SK-N-SH (cell line): ENCODE measurements around the gene SND1. TPM values are rescaled to one million over a fixed set of nuclear protein-coding genes. Genes with fewer than 3 reads are reported as not detected.

Experiments used
- CTCF ChIA-PET: fragments of 300-600, 350-600 bp; formaldehyde crosslinking; extraction: SDS; loops from one replicate; lab custom pipeline; 2021; lab: Yijun Ruan, JAX
- POLR2A ChIA-PET: fragments of 350-600 bp; sonication (Branson Sonifier 250); formaldehyde crosslinking; extraction: SDS; loops from one replicate; lab custom pipeline; 2020; ENCODE audit warnings: antibody characterized with exemption, inconsistent platforms; lab: Yijun Ruan, JAX
- DNase-seq: peaks from one replicate; pipeline ENCODE4 v3.0.0; 2012
- H2AFZ ChIP-seq: fragments of 200-600 bp; sonication (generic); 2 replicates; pipeline ENCODE4 v1.8.1; 2016; ENCODE audit warnings: antibody characterized with exemption, mild to moderate bottlenecking, low read depth
- H3F3A ChIP-seq: fragments of 200-600 bp; sonication (generic); replicated peaks from 2 replicates; pipeline ENCODE3; 2016; ENCODE audit warnings: antibody characterized with exemption, mild to moderate bottlenecking; ENCODE audit not compliant: insufficient read depth
- H3K27ac ChIP-seq, 2 experiments: fragments of 200-500 bp in 1 of 2; fragments of 200-600 bp in 1 of 2; sonication (Bioruptor generic) in 1 of 2; sonication (generic), shearing (Covaris generic) in 1 of 2; 2 replicates each; pipeline versions ENCODE4 v1.5.1 to v1.6.1; 2014 to 2016; ENCODE audit warnings: low read depth in 2 of 2, inconsistent platforms in 1 of 2, low read length in 1 of 2, mild to moderate bottlenecking in 1 of 2, mixed read lengths in 1 of 2
- H3K27me3 ChIP-seq: fragments of 200-600 bp; sonication (generic), shearing (Covaris generic); 2 replicates; pipeline ENCODE4 v1.6.1; 2016; ENCODE audit warnings: mixed run types; ENCODE audit not compliant: insufficient read depth
- H3K36me3 ChIP-seq, 2 experiments: fragments of 200-500 bp in 1 of 2; fragments of 200-600 bp in 1 of 2; sonication (Bioruptor generic) in 1 of 2; sonication (generic) in 1 of 2; replicated peaks in 1 of 2; 2 replicates each; pipeline versions ENCODE3 to v1.5.1; 2014 to 2016; ENCODE audit warnings: low read length in 1 of 2, mild to moderate bottlenecking in 1 of 2; ENCODE audit not compliant: insufficient read depth in 2 of 2, control insufficient read depth in 1 of 2
- H3K4me1 ChIP-seq, 2 experiments: fragments of 200-500 bp in 1 of 2; fragments of 200-600 bp in 1 of 2; sonication (Bioruptor generic) in 1 of 2; sonication (generic), shearing (Covaris generic) in 1 of 2; 2 replicates each; pipeline versions ENCODE4 v1.5.1 to v1.6.1; 2014 to 2016; ENCODE audit warnings: low read depth in 1 of 2, low read length in 1 of 2, mixed run types in 1 of 2; ENCODE audit not compliant: insufficient read depth in 2 of 2, control insufficient read depth in 1 of 2
- H3K4me2 ChIP-seq: fragments of 200-600 bp; sonication (generic), shearing (Covaris generic); 2 replicates; pipeline ENCODE4 v1.6.1; 2017; ENCODE audit warnings: mixed run types
- H3K4me3 ChIP-seq, 2 experiments: fragments of 200-500 bp in 1 of 2; fragments of 200-600 bp in 1 of 2; sonication (Bioruptor generic) in 1 of 2; sonication (generic), shearing (Covaris generic) in 1 of 2; 2 replicates each; pipeline versions ENCODE4 v1.5.1 to v1.8.1; 2014 to 2016; ENCODE audit warnings: low read depth in 2 of 2, inconsistent platforms in 1 of 2, low read length in 1 of 2, mild to moderate bottlenecking in 1 of 2, mixed read lengths in 1 of 2, moderate library complexity in 1 of 2
- H3K79me2 ChIP-seq: fragments of 200-600 bp; sonication (generic); 2 replicates; pipeline ENCODE4 v1.8.1; 2017; ENCODE audit warnings: mild to moderate bottlenecking; ENCODE audit not compliant: insufficient read depth
- H3K9ac ChIP-seq: fragments of 200-600 bp; sonication (generic); 2 replicates; pipeline ENCODE4 v1.6.1; 2017; ENCODE audit warnings: mixed run types
- H3K9me2 ChIP-seq: fragments of 200-600 bp; sonication (generic); 2 replicates; pipeline ENCODE4 v1.6.1; 2017; ENCODE audit warnings: mixed run types
- H3K9me3 ChIP-seq: fragments of 200-600 bp; sonication (generic); 2 replicates; pipeline ENCODE4 v1.6.1; 2017; ENCODE audit warnings: mixed run types, mild to moderate bottlenecking, moderate library complexity
- H4K20me1 ChIP-seq: fragments of 200-600 bp; sonication (generic); 2 replicates; pipeline ENCODE4 v1.6.1; 2017; ENCODE audit warnings: mild to moderate bottlenecking, mixed run types; ENCODE audit not compliant: insufficient read depth
- EZH2phosphoT487 ChIP-seq: fragments of 200-600 bp; sonication (generic); IDR thresholded peaks from 2 replicates; pipeline ENCODE4 v1.6.1; 2017; ENCODE audit warnings: low read depth, mixed run types, mild to moderate bottlenecking, antibody characterized with exemption, moderate library complexity, borderline replicate concordance
- FOXM1 ChIP-seq: IDR thresholded peaks from 2 replicates; pipeline ENCODE4 v1.4.0; 2012; ENCODE audit warnings: low read depth, mild to moderate bottlenecking
- GABPA ChIP-seq: IDR thresholded peaks from 2 replicates; pipeline ENCODE4 v1.4.0; 2012; ENCODE audit warnings: low read depth, mild to moderate bottlenecking
- MEF2A ChIP-seq: IDR thresholded peaks from 2 replicates; pipeline ENCODE4 v1.4.0; 2012; ENCODE audit warnings: low read depth, borderline replicate concordance
- MXI1 ChIP-seq: IDR thresholded peaks from 2 replicates; pipeline ENCODE4 v1.6.1; 2012; ENCODE audit warnings: mild to moderate bottlenecking, low read depth, low read length, improper control_type of control experiment
- NFIC ChIP-seq: IDR thresholded peaks from 2 replicates; pipeline ENCODE4 v1.4.0; 2012; ENCODE audit warnings: borderline replicate concordance
- NRF1 ChIP-seq: IDR thresholded peaks from 2 replicates; pipeline ENCODE4 v1.6.1; 2012; ENCODE audit warnings: low read depth, mild to moderate bottlenecking, low read length
- POLR2AphosphoS5 ChIP-seq: IDR thresholded peaks from 2 replicates; pipeline ENCODE4 v1.6.1; 2012; ENCODE audit warnings: low read depth, low read length
- REST ChIP-seq: IDR thresholded peaks from 2 replicates; pipeline ENCODE4 v1.6.1; 2012; ENCODE audit warnings: mild to moderate bottlenecking, low read depth, low read length, moderate library complexity
- RFX5 ChIP-seq: IDR thresholded peaks from 2 replicates; pipeline ENCODE4 v1.6.1; 2012; ENCODE audit warnings: mild to moderate bottlenecking, improper control_type of control experiment, low read length
- RXRA ChIP-seq: IDR thresholded peaks from 2 replicates; pipeline ENCODE4 v1.4.0; 2012; ENCODE audit warnings: low read depth, mild to moderate bottlenecking, borderline replicate concordance
- SIN3A ChIP-seq: IDR thresholded peaks from 2 replicates; pipeline ENCODE4 v1.6.1; 2012; ENCODE audit warnings: low read depth, mild to moderate bottlenecking, low read length, moderate library complexity, borderline replicate concordance
- SMC3 ChIP-seq: IDR thresholded peaks from 2 replicates; pipeline ENCODE4 v1.6.1; 2012; ENCODE audit warnings: low read depth, low read length, improper control_type of control experiment
- TAF1 ChIP-seq: IDR thresholded peaks from 2 replicates; pipeline ENCODE4 v1.6.1; 2012; ENCODE audit warnings: low read depth, mild to moderate bottlenecking, low read length, moderate library complexity, borderline replicate concordance
- USF2 ChIP-seq: fragments of 150-350 bp; IDR thresholded peaks from 2 replicates; pipeline ENCODE4 v1.6.1; 2017; ENCODE audit warnings: antibody characterized with exemption, low read length, low read depth, borderline replicate concordance
- YY1 ChIP-seq: IDR thresholded peaks from 2 replicates; pipeline ENCODE4 v1.4.0; 2012; ENCODE audit warnings: low read depth, mild to moderate bottlenecking
- WGBS: methylation state at CpG from one replicate; pipeline ENCODE4 v1.1.6; 2017; ENCODE audit warnings: low lambda C conversion rate; 5-methylcytosine and 5-hydroxymethylcytosine counted together
- polyA plus RNA-seq, 3 experiments: library from polyadenylated mRNA; depleted of rRNA; stranded (reverse); fragments of >200 nt; gene quantifications; 2 replicates each; pipeline ENCODE4 v1.2.3, GENCODE V29; 2012

Gene SND1
- polyA plus RNA-seq, 1 of the 3 experiments (the other 2 are of a cell fraction): 165 TPM

DNA sequence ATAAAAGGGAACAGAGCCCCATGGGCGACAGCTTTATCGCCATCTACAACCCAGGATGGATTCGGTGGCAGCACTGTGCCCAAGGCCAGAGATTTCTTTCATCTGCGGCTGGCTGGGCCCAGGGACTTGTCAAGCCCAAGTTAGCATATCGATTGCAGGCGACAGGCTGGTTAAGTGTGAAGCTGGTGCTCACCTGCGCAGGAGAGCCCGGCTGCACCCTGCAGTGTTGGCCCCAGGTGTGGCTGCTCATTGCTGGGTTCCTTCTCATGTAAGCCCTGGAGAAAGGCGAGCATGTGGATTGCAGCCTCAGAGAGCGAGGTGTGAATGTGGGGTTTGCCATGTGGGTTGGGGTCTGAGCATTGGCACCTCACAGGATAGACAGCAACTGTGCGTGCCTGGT lies 419.8 kb downstream of the SND1 start (continued):
- TF ChIP-seq REST (no peak), SMC3 (no peak)
- TF ChIP-seq, all 33 proteins: peak for 0

GRCh38 chr7:128073671-128074310 lies 421.8 kb downstream of the SND1 start:
- CTCF ChIA-PET: interaction anchor here (0.7 to 3.0 kb wide), 8 partner anchors 9 to 285 kb away, joined by 3 to 15 read pairs (median 4); no protein-coding TSS in a partner anchor
- 93% methylated on average over 15 of the region's 15 CpGs for WGBS

DNA sequence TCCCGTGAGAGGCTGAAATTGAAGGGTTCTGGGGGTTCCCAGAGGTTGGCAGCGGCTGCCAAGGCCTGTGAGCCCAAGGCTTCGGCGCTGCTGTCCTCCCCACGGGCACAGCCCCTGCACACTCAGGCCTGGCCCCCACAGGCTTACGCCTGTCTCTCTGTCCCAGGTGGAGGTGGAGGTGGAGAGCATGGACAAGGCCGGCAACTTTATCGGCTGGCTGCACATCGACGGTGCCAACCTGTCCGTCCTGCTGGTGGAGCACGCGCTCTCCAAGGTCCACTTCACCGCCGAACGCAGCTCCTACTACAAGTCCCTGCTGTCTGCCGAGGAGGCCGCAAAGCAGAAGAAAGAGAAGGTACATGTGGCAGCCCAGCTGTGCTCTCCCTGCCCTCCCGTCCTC lies 422.3 kb downstream of the SND1 start:
- no peak overlapping the region for H3K4me3 ChIP-seq
- H3K27me3 ChIP-seq: no peaks in the 10 kb centered on the region
- H3K9me2 ChIP-seq: no peaks in the 10 kb centered on the region
- H3K79me2 ChIP-seq: no peaks in the 10 kb centered on the region
- peaks cover 0 to 43% of the 10 kb centered on the region in 2 experiments; a peak in 2 of 4 replicates for H3K4me1 ChIP-seq
- H4K20me1 ChIP-seq: no peaks in the 10 kb centered on the region
- H3F3A ChIP-seq: no peaks in the 10 kb centered on the region
- DNase-seq: no peak
- no peak overlapping the region; a peak in 1 of 4 replicates for H3K27ac ChIP-seq
- POLR2A ChIA-PET: no interaction called here
- 93% methylated on average over 17 of the region's 19 CpGs for WGBS
- H3K9ac ChIP-seq: no peak overlapping the region
- peaks cover 5 to 64% of the 10 kb centered on the region in 2 experiments for H3K36me3 ChIP-seq
- no peaks in the 10 kb centered on the region for H3K9me3 ChIP-seq
- H3K4me2 ChIP-seq: no peak overlapping the region
- CTCF ChIA-PET: interaction anchor here (0.7 to 3.0 kb wide), 5 partner anchors 8 to 286 kb away, joined by 3 to 15 read pairs (median 6); no protein-coding TSS in a partner anchor
- H2AFZ ChIP-seq: no peak overlapping the region
- TF ChIP-seq SIN3A: no peak
- TF ChIP-seq RFX5: no peak
- no peak for TF ChIP-seq SMC3
- TF ChIP-seq NFIC: no peak
- no peak for TF ChIP-seq POLR2AphosphoS5
- TF ChIP-seq RXRA: no peak
- TF ChIP-seq NRF1: no peak
- no peak for TF ChIP-seq MXI1
- no peak for TF ChIP-seq FOXM1
- no peak for TF ChIP-seq REST
- TF ChIP-seq GABPA: no peak
- TF ChIP-seq MEF2A: no peak
- TF ChIP-seq TAF1: no peak
- no peak for TF ChIP-seq YY1

More at GRCh38 chr7:128073671-128074310, 421.8 kb downstream of the SND1 start:
- Histone ChIP-seq H3K9me3 (no peaks in the 10 kb centered on the region), H3K9me2 (no peaks in the 10 kb centered on the region), H3F3A (no peaks in the 10 kb centered on the region), H3K27me3 (no peaks in the 10 kb centered on the region), H3K9ac (no peak overlapping the region), H3K79me2 (no peaks in the 10 kb centered on the region), H3K4me3 (no peak overlapping the region), H3K4me1 (peaks cover 0 to 43% of the 10 kb centered on the region in 2 experiments; a peak in 2 of 4 replicates), H3K4me2 (no peak overlapping the region), H2AFZ (no peak overlapping the region), H3K27ac (no peak overlapping the region), H3K36me3 (peaks cover 5 to 59% of the 10 kb centered on the region in 2 experiments), H4K20me1 (no peaks in the 10 kb centered on the region)
- POLR2A ChIA-PET: no interaction called here
- TF ChIP-seq USF2 (no peak), EZH2phosphoT487 (no peak)
- no peak for DNase-seq
